Retinal pigment epithelial cell (primary cell): ENCODE data around the gene HNRNPA1.
"Not testable (repeated sequence)": the region's sequence is repeated elsewhere in the genome, so short reads cannot be mapped to it uniquely, and the experiment has no call there.

Experiments used
- DNase-seq: peaks from one replicate; pipeline ENCODE4 v3.0.0-alpha.2; 2010; ENCODE audit warnings: low read depth
- H3K4me3 ChIP-seq: 2 replicates; pipeline ENCODE4 v1.5.1; 2011; ENCODE audit warnings: mild to moderate bottlenecking, low read length, control low read depth, moderate library complexity
- TF ChIP-seq, protein P1 (sequence below): conservative IDR thresholded peaks from 2 replicates; pipeline ENCODE4 v1.5.1; 2011; ENCODE audit warnings: low read depth, low read length, control low read depth, inconsistent platforms

The HNRNPA1 gene

DNA sequence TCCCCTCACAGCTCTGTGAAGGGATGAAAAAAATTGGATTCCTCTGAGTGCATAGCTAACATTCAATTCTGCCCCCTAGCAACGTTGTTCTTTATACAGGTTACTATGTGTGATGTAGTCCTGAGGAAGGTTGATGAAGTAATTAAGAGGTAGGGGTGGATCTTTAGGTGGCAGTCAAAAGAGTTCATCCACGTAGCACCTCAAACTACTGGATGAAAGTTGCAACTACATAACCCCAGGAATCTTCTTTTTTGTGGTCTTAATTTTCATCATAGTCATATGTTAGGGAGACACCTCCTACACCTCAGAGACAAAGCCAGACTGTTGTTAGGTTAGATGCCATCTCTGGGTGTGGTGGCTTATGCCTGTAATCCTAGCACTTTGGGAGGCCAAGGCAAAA lies 30.5 kb downstream of the HNRNPA1 start:
- H3K4me3 ChIP-seq, result no peak overlapping the region
- DNase-seq, result no peak
- TF ChIP-seq, protein P1, sequence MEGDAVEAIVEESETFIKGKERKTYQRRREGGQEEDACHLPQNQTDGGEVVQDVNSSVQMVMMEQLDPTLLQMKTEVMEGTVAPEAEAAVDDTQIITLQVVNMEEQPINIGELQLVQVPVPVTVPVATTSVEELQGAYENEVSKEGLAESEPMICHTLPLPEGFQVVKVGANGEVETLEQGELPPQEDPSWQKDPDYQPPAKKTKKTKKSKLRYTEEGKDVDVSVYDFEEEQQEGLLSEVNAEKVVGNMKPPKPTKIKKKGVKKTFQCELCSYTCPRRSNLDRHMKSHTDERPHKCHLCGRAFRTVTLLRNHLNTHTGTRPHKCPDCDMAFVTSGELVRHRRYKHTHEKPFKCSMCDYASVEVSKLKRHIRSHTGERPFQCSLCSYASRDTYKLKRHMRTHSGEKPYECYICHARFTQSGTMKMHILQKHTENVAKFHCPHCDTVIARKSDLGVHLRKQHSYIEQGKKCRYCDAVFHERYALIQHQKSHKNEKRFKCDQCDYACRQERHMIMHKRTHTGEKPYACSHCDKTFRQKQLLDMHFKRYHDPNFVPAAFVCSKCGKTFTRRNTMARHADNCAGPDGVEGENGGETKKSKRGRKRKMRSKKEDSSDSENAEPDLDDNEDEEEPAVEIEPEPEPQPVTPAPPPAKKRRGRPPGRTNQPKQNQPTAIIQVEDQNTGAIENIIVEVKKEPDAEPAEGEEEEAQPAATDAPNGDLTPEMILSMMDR, result no peak

DNA sequence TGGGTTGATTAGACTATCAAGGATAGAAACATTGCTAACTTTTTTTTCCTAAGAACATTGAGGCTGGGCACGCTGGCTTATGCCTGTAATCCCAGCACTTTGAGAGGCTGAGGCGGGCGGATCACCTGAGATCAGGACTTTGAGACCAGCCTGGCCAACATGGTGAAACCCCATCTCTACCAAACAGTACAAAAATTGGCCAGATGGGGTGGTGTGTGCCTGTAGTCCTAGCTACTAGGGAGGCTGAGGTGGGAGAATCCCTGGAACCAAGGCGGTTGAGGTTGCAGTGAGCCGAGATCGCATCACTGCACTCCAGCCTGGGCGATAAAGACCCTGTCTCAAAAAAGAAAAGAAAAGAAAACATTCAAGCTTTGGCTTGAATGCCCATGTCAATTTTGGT lies 31.8 kb downstream of the HNRNPA1 start:
- H3K4me3 ChIP-seq, DNase-seq: not testable (repeated sequence)

DNA sequence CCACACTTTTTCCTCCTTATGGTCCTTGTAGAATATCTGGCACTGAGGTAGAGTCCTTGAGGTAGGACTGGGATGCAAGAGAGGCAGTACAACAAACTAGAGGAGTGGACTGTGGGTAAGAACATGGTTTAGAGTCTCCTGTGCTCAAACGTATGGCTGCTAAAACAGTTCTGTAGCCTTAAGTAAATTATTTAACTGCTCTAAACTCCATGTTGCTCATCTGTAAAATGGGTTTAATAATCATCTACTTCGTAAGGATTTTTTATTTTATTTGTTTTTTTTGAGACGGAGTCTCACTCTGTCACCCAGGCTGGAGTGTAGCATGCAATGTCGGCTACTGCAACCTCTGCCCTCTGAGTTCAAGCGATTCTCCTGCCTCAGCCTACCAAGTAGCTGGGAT lies 40.8 kb downstream of the HNRNPA1 start:
- TF ChIP-seq, protein P1, result no peak
- DNase-seq, result no peak
- no peak overlapping the region for H3K4me3 ChIP-seq

DNA sequence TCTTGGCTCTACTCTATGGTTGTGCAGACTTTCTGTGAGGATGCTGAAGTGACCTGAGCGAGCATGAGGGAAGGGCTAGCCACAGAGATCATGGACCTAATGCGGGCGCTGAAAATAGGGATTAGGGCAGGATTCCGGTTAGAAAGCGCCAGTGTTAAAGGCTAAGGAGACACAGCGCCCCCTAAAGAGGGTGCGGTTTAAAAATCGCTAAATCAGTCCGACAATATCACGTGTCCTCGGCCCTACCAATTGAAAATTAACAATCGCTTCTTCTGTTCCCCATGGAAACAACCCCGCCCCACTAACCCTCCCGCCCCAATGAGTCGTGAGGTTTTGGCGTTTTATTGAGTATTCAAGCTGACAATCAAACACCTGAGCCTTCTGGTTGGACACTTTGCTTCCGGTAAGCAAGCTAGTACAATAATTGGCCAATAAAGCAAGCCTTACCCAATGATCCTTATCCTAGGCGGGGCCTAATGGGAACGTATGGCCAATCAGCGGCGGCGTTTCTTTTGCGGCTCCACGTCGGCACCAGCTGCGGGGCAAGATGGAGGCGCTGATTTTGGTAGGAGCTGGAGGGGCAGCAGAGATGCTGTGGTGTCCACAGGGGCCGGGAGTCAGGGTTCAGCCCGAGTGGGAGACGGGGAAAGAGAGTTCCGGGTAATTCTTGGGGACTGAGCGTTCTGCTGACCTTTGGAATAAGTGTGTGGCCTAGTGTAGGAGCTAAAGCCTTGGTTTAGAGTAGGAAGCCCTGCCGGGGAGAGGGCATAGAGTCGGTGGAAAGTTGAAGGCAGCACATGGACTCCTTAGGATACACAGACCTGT lies 44.3 kb downstream of the HNRNPA1 start, which contains the start of gene COPZ1:
TSS of gene COPZ1 (plus strand) at position 515 of the 825 bp plus-strand sequence. CDS start at position 548, 33 bp downstream.
- TF ChIP-seq, protein P1, result peak; percentile 83
- H3K4me3 ChIP-seq, result peak within 1 kb of the TSS; percentile 99
- peak; percentile 99 for DNase-seq

DNA sequence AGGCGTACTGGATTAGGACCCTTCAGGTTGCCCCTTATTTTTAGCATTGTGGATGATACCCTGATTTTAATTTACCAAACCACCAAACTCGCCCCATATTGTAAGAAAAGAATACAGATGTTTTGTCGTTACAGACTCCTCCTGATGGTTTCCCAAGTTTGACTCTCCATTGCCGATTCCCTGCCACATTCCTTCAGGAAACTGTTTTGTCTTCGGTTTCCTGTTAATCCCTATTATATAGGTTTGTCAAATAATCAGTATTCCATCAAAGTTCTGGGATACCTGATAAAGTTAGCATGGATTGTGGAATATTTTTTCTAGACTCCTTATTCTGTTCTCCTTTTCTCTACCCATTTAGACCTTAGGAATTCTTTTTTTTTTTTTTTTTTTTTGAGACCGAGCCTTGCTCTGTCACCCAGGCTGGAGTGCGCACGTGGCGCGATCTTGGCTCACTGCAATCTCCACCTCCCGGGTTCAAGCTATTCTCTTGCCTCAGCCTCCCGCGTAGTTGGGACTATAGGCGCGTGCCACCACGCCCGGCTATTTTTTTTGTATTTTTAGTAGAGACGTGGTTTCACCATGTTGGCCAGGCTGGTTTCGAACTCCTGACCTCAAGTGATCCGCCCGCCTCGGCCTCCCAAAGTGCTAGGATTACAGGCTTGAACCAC lies 45.0 kb downstream of the HNRNPA1 start:
- not testable (repeated sequence) for DNase-seq
- peak overlapping the region; percentile 99 for H3K4me3 ChIP-seq

DNA sequence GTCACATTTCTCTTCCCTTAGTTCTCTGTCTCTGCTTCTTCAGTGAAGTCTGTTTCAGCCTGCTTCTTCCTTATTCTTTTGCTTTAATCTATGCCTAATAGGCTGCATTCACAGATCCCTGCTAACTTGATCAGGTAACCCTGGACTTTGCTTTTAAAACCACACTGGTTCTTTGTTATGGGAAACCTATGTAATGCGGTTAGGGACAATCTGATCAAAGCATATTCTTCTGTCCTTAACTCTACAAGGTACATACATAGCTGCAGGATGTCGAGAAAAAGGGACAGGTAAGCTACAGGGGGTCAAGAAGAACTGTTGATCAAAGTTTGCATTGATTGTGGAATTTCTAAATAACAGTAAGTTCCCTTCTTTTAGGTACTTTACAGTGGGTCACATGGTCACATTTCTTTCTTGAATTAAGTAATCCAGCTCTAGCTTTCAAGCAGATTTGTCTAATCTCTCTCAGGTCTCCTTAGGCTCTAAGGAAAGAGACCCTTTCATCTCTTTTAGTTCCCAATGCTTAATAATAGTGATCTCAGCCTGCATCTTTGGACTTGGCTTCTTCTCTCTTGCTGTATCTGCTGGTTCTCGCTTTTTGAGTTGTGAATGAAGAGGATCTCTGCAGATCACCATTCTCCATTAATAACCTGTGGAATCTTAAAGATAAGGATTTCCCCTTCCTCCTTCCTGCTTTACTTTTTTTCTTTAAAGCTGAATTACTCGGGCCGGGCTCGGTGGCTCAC lies 48.2 kb downstream of the HNRNPA1 start:
- DNase-seq, result no peak
- H3K4me3 ChIP-seq, result no peak overlapping the region
- TF ChIP-seq, protein P1, result no peak

DNA sequence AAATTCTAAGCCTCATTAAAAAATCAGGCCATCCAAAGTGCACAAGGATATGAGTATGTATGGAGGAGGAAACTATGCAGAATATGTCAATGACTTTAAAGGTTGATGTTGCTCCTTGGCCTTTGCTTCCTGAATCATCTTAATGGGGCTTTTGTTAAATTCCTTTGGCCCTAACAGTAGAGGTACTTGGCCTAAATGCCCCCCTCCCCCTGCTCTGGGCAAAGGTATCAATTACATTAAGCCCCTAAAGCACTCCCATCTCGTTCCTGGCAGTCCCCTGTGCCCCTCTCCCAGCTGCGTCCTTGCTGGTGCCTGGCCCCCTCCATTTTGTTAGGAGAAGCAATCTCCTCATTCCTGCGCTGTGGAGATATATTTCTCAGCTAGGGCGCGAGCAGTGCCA lies 49.2 kb downstream of the HNRNPA1 start:
- peak overlapping the region; percentile 5 for H3K4me3 ChIP-seq
- TF ChIP-seq, protein P1, result no peak
- no peak for DNase-seq
